GM23248 (cell line): ENCODE results near the gene AP1G2. TPM values are rescaled to one million over a fixed set of nuclear protein-coding genes. Genes with fewer than 3 reads are reported as not detected.
A peak's percentile ranks its signal among the peaks of the same experiment; 100 is the strongest.

Experiments used
- DNase-seq: peaks from one replicate; pipeline ENCODE4 v3.0.0-alpha.2; 2015
- H2AFZ ChIP-seq: fragments of 200-600 bp; sonication (generic); 2 replicates; pipeline ENCODE4 v1.6.1; 2016; ENCODE audit warnings: antibody characterized with exemption
- H3F3A ChIP-seq: fragments of 200-600 bp; sonication (generic); 2 replicates; pipeline ENCODE4 v1.6.1; 2016; ENCODE audit warnings: mild to moderate bottlenecking, antibody characterized with exemption, mixed run types; ENCODE audit not compliant: insufficient read depth
- H3K27ac ChIP-seq: fragments of 200-600 bp; sonication (generic); 2 replicates; pipeline ENCODE4 v1.5.1; 2016; ENCODE audit warnings: mild to moderate bottlenecking
- H3K27me3 ChIP-seq: fragments of 200-600 bp; sonication (generic); replicated peaks from 2 replicates; pipeline ENCODE4 v1.6.1; 2016; ENCODE audit warnings: mild to moderate bottlenecking; ENCODE audit not compliant: insufficient read depth
- H3K36me3 ChIP-seq: fragments of 200-600 bp; sonication (generic); 2 replicates; pipeline ENCODE4 v1.6.1; 2016; ENCODE audit warnings: low read depth, mild to moderate bottlenecking
- H3K4me1 ChIP-seq: fragments of 200-600 bp; sonication (generic); 2 replicates; pipeline ENCODE4 v1.6.1; 2016; ENCODE audit warnings: mild to moderate bottlenecking; ENCODE audit not compliant: insufficient read depth
- H3K4me2 ChIP-seq: fragments of 200-600 bp; sonication (generic); one replicate; pipeline ENCODE4 v1.6.1; 2016; ENCODE audit warnings: mild to moderate bottlenecking; ENCODE audit not compliant: unreplicated experiment
- H3K4me3 ChIP-seq: fragments of 200-600 bp; sonication (generic); 2 replicates; pipeline ENCODE4 v1.5.1; 2016; ENCODE audit warnings: mild to moderate bottlenecking
- H3K79me2 ChIP-seq: fragments of 200-600 bp; sonication (generic); 2 replicates; pipeline ENCODE4 v1.6.1; 2016; ENCODE audit warnings: mild to moderate bottlenecking; ENCODE audit not compliant: insufficient read depth
- H3K9ac ChIP-seq: fragments of 200-600 bp; sonication (generic); 2 replicates; pipeline ENCODE4 v1.6.1; 2016; ENCODE audit warnings: mild to moderate bottlenecking
- H3K9me2 ChIP-seq: fragments of 200-600 bp; sonication (generic); 2 replicates; pipeline ENCODE4 v1.6.1; 2016; ENCODE audit warnings: mixed run types, mild to moderate bottlenecking, moderate library complexity; ENCODE audit not compliant: insufficient read depth
- H3K9me3 ChIP-seq: fragments of 200-600 bp; sonication (generic); one replicate; pipeline ENCODE4 v1.6.1; 2017; ENCODE audit warnings: low read depth
- H4K20me1 ChIP-seq: fragments of 200-600 bp; sonication (generic); 2 replicates; pipeline ENCODE4 v1.6.0; 2016; ENCODE audit not compliant: insufficient read depth
- EZH2 ChIP-seq: fragments of 200-600 bp; sonication (generic); IDR thresholded peaks from 2 replicates; pipeline ENCODE4 v1.6.1; 2018; ENCODE audit warnings: antibody characterized with exemption, mild to moderate bottlenecking; ENCODE audit not compliant: insufficient read depth, poor library complexity, severe bottlenecking
- EZH2phosphoT487 ChIP-seq: fragments of 200-600 bp; sonication (generic); IDR thresholded peaks from 2 replicates; pipeline ENCODE4 v1.6.1; 2018; ENCODE audit warnings: antibody characterized with exemption, moderate library complexity, mild to moderate bottlenecking, low read depth; ENCODE audit not compliant: insufficient read depth
- WGBS, 2 experiments: methylation state at CpG; one replicate each; pipeline ENCODE4 v1.1.6; 2015 to 2017; ENCODE audit warnings: low lambda C conversion rate in 2 of 2, low coverage in 1 of 2; ENCODE audit errors: missing lambda C conversion rate in 2 of 2; 5-methylcytosine and 5-hydroxymethylcytosine counted together
- in situ Hi-C: fragments of 300-500 bp; cut with MboI; formaldehyde crosslinking; loops from 2 replicates; pipeline ENCODE4 v1.15.0; 2020
- polyA plus RNA-seq: library from polyadenylated mRNA; unstranded; fragments of >200 nt; fragmentation: Nextera tagmentation; extraction: Ambion mirVana; gene quantifications from 2 replicates; pipeline ENCODE4 v1.2.1, GENCODE V29; 2016
- total RNA-seq: library from RNA; depleted of rRNA; stranded (reverse); fragments of >200 nt; shearing (Covaris generic); gene quantifications from 2 replicates; pipeline ENCODE4 v1.2.3, GENCODE V29; 2014

The AP1G2 gene
- total and polyA plus RNA-seq, 2 experiments from 2014 or later, result 10.2 to 13.7 TPM

GRCh38 chr14:23529016-23529415 is 38.6 kb downstream of the AP1G2 start:
- Histone ChIP-seq H4K20me1 (no peaks in the 10 kb centered on the region), H3F3A (no peaks in the 10 kb centered on the region), H3K36me3 (no peaks in the 10 kb centered on the region), H3K4me2 (no peak overlapping the region), H3K4me1 (no peaks in the 10 kb centered on the region), H3K27ac (no peak overlapping the region), H3K27me3 (no peaks in the 10 kb centered on the region), H3K79me2 (no peaks in the 10 kb centered on the region), H2AFZ (no peak overlapping the region), H3K9me3 (no peaks in the 10 kb centered on the region), H3K9me2 (no peaks in the 10 kb centered on the region), H3K9ac (no peak overlapping the region), H3K4me3 (no peak overlapping the region)
- TF ChIP-seq EZH2phosphoT487 (no peak), EZH2 (no peak)
- DNase-seq, result no peak
- in situ Hi-C loops, result no loop called here
- 83 to 85% methylated on average over 3 of the region's 3 CpGs for WGBS, 2 experiments

GRCh38 chr14:23528555-23528954 is 39.0 kb downstream of the AP1G2 start:
- Histone ChIP-seq H2AFZ (no peak overlapping the region), H3K9ac (no peak overlapping the region), H3K79me2 (no peaks in the 10 kb centered on the region), H3K36me3 (no peaks in the 10 kb centered on the region), H3F3A (no peaks in the 10 kb centered on the region), H3K27ac (no peak overlapping the region), H3K27me3 (no peaks in the 10 kb centered on the region), H4K20me1 (no peaks in the 10 kb centered on the region), H3K4me1 (no peaks in the 10 kb centered on the region), H3K4me3 (no peak overlapping the region), H3K9me2 (no peaks in the 10 kb centered on the region), H3K4me2 (no peak overlapping the region), H3K9me3 (no peaks in the 10 kb centered on the region)
- in situ Hi-C loops, result no loop called here
- DNase-seq, result peak; percentile 28
- WGBS, 2 experiments, result 95 to 96% methylated on average over 1 of the region's 1 CpG
- TF ChIP-seq EZH2 (no peak), EZH2phosphoT487 (no peak)

GRCh38 chr14:23525611-23526010 is 42.0 kb downstream of the AP1G2 start:
- Histone ChIP-seq H3K4me3 (no peak overlapping the region), H3K36me3 (no peaks in the 10 kb centered on the region), H3K4me1 (no peaks in the 10 kb centered on the region), H3K27ac (no peak overlapping the region), H2AFZ (no peak overlapping the region), H3K79me2 (no peaks in the 10 kb centered on the region), H3K4me2 (no peak overlapping the region), H3K9me3 (no peaks in the 10 kb centered on the region), H3K9ac (no peak overlapping the region), H3K9me2 (no peaks in the 10 kb centered on the region), H4K20me1 (no peaks in the 10 kb centered on the region), H3K27me3 (no peaks in the 10 kb centered on the region), H3F3A (no peaks in the 10 kb centered on the region)
- no peak for DNase-seq
- 79 to 81% methylated on average over 7 to 8 of the region's 8 CpGs for WGBS, 2 experiments
- in situ Hi-C loops, result no loop called here
- TF ChIP-seq EZH2phosphoT487 (no peak), EZH2 (no peak)

- no peaks in the 10 kb centered on the region for H3K9me2 ChIP-seq
- H3K27me3 ChIP-seq, result no peaks in the 10 kb centered on the region
- H3K4me3 ChIP-seq, result no peak overlapping the region
- WGBS, 2 experiments, result 83 to 86% methylated on average over 14 of the region's 14 CpGs
- no peak for DNase-seq
- H3K27ac ChIP-seq, result no peak overlapping the region
- H3K79me2 ChIP-seq, result no peaks in the 10 kb centered on the region
- H3K9me3 ChIP-seq, result no peaks in the 10 kb centered on the region
- no peak overlapping the region for H3K9ac ChIP-seq
- no peak overlapping the region for H2AFZ ChIP-seq
- H3K36me3 ChIP-seq, result no peaks in the 10 kb centered on the region
- H3K4me2 ChIP-seq, result no peak overlapping the region
- TF ChIP-seq EZH2phosphoT487, result no peak
- TF ChIP-seq EZH2, result no peak
- no peaks in the 10 kb centered on the region for H4K20me1 ChIP-seq
- in situ Hi-C loops, result no loop called here
- H3F3A ChIP-seq, result no peaks in the 10 kb centered on the region
- no peaks in the 10 kb centered on the region for H3K4me1 ChIP-seq
Measured at GRCh38 chr14:23524954-23525353, 42.6 kb downstream of the AP1G2 start.
